Measurements from ENCODE around the gene FARS2.

Gene FARS2

DNA sequence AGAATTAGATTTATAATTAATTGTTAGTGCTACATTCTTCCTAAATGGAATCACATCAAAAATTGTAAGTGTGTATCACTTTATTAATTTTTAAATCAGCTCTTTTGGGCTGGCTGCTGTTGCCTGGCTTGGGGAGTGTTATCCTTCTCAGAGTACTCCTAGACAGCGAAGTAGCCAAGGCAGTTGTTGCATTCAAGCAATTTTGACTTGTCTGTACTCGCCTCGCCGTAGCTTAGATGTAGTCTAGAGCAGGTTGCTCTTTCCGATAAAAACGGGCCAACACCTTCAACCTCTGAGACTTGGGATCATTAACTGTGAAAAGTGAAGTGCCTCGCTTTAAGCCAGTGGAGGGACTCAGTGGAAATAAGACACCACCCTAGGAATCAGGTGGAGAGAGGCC, 151.3 kb downstream of the FARS2 start:
- in situ Hi-C loops (cut with MboI; ENCODE audit: low sequenced_read_pairs): no loop called here

DNA sequence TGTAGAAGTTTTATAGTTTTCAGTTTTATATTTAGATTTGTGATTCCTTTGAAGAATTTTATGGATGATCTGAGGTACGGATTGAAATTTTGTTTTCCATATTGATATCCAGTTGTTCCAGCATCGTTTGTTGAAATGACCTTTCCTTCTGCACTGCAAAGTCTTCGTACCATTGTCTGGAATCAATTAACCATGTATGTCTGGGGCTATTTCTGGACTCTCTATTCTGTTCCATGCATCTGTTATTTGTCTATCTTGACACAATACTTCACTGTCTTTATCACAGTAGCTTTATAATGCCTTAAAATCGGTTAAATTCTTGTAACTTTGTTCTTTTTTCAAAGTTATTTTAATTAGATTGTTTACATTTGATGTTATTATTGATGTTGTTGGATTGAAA, 154.9 kb downstream of the FARS2 start:
- in situ Hi-C loops (cut with MboI; ENCODE audit: low sequenced_read_pairs): no loop called here

DNA sequence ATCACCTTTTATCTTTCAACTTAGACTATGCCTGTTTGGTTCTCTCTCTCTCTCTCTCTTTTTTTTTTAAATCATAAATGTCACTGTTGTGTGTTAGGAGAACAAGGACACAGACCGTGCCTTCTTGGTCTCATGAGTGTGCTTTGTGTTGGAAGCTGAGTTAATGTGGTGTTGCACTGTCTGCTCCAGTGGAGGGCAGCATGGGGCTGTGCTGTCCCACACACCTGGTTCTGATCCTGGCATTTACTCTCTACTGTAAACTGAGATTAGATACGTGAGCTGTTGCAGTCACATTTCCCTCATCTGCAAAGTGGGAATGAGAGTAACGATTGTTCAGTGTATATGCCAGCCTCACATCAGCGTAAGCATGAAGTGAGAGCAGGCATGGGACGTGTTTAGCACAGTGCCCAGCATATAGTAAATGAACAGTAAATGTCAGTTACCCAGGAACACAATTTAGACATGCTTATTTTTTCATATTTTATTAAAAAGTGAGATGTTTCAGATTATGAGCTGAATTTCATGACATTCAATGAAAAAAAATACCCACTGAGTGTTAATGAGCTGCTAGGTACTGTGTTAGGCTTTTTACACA, 161.1 kb downstream of the FARS2 start:
- in situ Hi-C loops (cut with MboI; ENCODE audit: low sequenced_read_pairs): no loop called here

DNA sequence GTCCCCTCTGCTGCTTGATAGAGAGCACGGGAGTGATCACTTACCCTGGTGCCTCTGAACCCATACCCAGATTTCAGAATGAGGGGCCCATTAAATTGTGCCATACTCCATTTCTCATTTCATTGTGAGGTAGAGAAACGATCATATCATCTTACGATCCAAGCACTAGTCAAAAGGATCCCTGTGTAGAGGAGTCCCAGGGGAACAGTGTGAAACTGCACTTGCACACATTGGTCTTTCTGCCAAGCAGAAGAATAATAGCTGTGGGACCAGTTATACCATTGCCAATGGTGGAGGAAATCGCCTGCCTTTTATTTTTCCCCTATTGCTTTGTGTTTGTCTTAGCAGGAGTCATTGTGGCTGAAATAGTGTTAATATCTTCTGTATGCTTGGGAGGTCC, 161.9 kb downstream of the FARS2 start:
- in situ Hi-C loops (cut with MboI; ENCODE audit: low sequenced_read_pairs): no loop called here

DNA sequence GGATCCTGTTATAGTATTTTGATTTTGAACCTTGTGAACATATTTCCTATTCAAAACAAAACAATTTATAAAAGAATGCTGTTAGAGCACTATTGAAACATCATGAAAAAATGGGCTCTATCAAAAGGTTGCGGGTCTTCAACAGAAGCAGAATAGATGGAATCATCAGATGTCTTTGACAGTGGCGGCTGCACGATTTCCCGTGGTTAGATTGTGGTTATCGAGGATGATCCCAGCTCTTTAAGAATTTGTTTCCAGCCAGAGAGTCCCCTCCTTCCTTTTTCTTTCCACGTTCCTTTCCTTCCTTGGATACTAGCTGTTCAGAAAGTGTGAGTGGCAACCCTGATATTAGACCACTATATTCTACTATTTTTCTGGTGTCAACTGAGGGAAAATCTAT, 163.4 kb downstream of the FARS2 start:
- in situ Hi-C loops (cut with MboI; ENCODE audit: low sequenced_read_pairs): no loop called here

DNA sequence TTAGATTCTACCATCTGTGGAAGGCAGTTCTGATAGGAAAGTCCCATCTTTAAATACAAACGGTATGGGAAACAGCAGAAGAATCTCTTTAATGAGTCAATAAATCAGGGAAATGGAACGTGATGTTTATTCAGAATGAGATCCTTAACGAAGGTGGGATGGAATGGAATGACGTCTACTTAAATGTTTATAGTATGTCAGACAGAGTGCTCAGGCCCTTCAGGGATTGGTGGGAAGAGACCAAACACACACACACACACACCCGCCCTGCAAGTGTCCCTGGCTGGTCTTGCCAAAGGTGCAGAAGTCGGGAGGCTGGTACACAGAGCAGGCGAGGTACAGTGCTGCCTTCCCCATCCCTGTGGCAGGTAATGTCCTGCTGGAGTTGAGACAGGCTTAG, 164.0 kb downstream of the FARS2 start:
- in situ Hi-C loops (cut with MboI; ENCODE audit: low sequenced_read_pairs): no loop called here

DNA sequence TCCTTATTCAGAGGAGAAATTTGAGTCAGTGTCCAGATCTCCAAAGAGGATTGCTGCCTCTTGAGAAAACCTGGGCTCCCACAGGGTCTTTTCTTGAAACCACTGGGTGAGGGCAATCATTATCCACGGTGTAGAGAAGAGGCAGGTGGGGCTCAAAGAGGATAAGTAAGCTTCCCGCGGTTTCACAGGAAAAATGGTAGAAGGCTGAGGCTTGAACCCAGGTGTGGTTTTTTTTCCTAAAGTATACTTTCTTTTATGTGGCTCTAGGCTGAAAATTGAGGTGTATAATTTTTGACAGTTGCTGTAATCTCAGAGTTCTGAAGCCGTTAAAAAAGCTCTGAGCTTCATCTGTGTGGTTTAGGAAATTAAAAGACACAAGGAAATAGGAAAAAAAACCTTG, 164.5 kb downstream of the FARS2 start:
- in situ Hi-C loops (cut with MboI; ENCODE audit: low sequenced_read_pairs): no loop called here

DNA sequence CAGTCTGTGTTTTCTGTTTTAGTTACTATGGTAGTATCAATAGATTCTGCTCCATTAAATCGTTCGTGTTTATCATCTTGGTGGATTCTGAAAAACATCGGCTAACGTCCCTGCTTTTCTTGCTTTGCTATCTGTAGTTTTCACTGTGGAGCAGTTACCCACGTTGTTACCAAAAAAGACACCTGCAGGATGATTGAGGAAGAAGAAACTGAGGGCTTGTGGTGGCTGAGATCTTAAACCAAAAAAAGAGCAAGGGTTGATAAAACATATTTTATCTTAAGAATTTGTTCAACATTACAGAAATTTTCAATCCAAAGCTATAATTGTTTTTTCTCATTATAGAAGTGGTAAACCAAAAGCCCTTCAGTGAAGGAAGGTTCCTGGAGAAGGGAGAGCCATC, 166.3 kb downstream of the FARS2 start:
- in situ Hi-C loops (cut with MboI; ENCODE audit: low sequenced_read_pairs): no loop called here

DNA sequence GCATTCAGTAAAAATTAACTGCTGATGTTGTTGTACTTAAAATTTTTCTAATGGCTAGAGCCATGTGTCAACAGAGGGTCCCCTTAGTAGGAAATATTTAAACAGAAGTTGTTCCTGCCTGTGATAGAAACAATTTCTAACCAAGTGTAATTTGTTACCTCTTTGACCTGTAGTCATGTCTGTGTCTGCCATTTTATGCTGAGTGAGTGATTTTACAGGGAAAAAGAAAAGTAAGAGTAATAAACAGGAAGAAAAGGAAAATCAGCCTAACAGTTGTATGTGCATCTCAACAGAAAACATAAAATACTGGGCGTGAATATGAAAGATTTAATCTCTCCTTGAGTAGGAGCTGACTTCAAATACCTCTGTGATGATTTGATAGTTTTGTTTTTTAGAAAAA, 172.0 kb downstream of the FARS2 start:
- in situ Hi-C loops (cut with MboI; ENCODE audit: low sequenced_read_pairs): no loop called here

DNA sequence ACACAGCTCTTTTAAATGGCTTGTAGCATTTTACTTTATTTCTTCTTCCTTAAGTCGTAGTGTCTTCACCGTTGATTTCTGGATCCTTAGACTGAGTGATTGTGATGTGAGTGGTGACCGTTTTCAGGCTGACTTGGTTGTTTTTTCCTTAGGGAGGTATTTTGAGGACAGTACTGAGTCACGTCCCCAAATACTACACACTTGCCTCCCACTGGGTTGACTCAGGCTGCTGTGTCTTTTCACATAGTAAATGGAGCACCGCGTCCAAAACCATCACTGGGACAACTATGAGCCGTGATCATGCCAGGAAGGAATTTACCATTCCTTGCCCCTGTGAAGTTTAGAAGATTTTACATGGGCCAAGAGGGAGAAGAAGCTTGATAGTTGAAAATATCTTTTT, 174.1 kb downstream of the FARS2 start:
- in situ Hi-C loops (cut with MboI; ENCODE audit: low sequenced_read_pairs): no loop called here

DNA sequence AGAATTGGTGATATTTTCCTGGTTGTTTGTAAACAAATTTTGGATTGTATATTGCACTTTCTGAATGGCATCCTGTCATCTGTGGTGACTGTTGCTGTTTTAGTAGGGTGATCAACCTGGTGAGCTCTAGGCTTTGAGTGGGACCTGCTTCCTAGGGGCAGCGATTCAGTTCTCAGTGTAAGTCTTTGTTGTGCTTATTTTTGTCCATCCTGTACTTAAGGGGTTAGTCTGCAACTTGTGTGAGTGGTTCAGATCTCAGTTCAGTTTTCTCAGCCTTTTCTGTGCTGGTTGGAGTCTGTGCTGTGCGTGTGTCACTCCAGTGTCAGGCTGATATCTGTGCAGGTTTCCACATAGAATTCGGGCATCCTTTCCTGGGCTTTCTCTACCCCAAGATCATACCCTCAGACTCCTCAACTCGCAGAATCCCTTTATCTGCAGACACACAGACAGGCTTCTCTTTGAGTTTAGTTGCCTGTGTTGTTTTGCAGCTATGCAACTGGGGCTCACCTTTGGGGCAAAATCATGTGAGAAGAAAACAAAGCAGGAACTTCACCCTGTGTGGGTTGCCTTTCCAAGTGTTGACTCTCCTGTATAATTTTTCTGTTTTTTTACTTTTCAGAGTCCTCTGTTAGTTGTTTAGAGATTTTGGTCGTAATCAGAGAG, 177.7 kb downstream of the FARS2 start:
- in situ Hi-C loops (cut with MboI; ENCODE audit: low sequenced_read_pairs): no loop called here

DNA sequence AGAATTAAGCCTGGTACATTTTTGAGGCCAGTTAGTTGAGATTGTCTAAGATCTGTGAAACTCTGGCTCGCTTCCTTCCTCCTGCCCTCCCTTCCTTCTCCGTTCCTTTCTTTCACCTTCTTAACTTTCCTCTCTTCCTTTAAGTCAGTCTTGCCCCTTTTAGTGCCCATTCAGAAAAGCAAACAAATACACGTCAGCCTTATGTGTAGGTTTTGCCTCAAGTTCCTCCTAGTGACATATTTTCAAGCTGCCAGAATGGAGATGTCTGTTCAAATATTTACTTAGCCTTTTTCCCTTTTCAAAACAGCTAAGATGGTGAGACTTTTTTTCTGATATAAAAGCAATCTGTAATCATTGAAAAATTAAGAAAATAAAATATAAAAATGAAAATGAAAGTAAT, 178.4 kb downstream of the FARS2 start:
- in situ Hi-C loops (cut with MboI; ENCODE audit: low sequenced_read_pairs): no loop called here

DNA sequence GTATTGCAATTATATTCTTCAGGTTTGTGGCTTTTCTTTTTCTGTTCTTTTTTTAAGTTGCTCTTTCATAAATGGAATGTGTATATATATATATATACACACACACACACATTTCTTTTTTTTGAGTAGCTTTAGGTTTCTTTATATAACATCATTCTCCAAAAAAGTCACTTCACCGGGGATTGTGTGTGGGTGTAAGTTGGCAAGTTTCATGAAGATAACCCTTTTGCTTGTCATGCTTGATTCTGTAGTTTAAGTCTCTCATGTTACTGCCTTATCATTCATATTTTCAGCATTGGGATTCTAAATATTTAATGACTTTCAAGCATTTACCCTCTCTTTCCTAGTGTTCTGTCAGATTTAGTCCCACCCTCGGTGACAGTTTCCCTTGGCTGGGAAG, 181.0 kb downstream of the FARS2 start:
- in situ Hi-C loops (cut with MboI; ENCODE audit: low sequenced_read_pairs): no loop called here

DNA sequence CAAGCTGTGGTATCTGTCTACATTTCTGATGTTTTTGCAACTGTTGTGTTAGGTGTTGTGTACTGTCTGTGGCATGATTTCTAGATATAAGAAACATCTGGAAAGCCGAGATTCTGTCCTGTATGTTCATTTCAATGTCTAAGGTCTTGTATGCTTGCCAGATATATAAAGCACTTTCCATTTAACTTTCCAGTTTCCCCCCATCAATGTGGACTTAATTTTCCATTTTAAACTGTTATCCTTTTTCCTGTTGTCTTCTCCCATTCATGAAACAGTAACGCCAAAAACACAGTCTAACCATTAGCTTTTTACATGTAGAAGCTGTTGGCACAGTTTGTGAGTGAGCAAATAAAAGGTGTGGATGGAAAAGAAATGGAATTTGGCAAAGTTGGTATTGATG, 181.6 kb downstream of the FARS2 start:
- in situ Hi-C loops (cut with MboI; ENCODE audit: low sequenced_read_pairs): no loop called here

DNA sequence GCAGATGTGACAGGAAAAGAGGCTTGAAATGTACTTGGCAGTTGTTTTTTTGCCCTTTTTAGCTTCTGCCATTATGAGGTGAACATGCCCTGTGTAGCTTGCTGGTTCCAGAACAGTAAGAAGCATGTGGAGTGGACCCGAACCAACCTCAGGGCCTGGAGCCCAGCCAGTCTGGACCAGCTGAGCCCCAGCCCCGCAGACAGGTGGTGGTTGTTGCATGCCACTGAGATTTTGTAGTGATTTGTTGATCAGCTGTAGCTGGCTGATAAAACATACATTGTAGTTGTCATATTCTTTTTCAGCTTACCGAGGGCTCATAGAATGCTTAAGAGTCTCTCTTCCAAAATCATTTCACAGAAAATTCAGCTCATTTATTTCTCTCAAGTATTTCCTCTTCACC, 182.2 kb downstream of the FARS2 start:
- in situ Hi-C loops (cut with MboI; ENCODE audit: low sequenced_read_pairs): no loop called here

DNA sequence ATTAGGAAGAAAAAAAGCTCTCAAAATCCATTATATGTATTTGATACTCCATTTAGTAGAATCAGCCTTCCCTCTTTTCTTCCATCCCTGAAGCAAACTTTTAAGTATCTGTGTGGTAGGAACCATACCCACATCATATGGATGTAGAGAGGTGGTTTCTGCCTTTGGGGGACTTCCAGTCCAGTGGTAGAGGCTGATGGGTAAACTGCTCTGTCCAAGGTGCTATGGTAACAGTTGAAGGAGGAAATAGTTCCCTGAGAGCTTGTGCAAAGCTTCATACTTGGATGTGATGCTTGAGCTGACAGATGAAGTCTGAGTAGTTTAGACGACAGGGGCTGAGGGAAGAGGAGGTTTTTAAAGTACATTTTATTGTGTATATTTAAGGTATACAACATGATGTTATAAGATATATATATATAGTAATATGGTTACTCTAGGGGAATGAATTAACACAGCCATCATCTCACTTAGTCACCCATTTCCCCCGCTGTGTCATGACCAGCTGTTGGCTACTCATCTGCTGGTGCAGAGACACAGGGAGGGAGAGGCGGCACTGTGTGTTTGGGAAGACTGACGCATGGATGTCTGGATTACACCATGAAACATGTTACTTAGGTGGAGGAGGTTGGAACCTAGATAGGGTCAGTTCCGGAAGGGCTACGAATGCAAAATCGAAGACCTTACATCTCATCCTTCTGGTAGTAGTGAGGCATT, 185.2 kb downstream of the FARS2 start:
- in situ Hi-C loops (cut with MboI; ENCODE audit: low sequenced_read_pairs): no loop called here

DNA sequence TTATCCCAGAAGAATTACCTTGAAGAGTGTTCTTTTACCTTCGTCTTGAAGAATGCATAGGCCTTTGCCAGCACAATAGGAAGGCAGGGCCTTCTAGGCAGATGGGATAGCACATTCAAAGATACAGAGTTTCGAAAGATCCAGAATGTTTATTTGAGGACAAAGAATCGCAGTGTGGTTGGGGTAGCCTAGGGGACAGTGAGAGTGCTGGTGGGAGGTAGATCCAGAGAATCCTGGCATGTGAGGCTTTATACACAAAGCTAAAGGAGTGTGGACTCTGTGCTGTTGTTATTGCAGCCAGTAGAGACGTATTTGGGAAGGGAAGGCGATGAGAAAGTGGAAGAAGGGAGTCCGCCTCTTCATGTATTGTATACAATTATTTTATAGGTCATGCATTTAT, 186.6 kb downstream of the FARS2 start:
- in situ Hi-C loops (cut with MboI; ENCODE audit: low sequenced_read_pairs): no loop called here

DNA sequence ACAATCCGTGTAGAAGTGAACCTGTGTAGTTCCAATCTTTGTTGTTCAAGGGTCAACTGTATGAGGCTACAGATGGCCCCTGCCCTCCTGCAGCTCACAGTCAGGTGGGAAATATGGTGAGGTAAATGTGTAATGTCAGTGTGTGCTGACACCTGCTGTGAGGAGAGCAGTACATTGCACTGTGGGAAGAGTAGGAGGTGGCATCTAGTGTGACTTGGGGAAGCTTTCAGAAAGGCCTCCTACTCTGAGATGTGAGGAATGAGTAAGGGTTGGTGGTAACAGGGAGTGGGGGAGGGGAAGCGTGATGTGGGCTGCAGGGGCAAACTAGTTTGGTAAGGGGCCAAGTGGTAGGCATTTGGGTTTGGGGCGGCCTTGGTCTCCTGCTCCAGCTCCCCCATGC, 188.8 kb downstream of the FARS2 start:
- in situ Hi-C loops (cut with MboI; ENCODE audit: low sequenced_read_pairs): no loop called here

DNA sequence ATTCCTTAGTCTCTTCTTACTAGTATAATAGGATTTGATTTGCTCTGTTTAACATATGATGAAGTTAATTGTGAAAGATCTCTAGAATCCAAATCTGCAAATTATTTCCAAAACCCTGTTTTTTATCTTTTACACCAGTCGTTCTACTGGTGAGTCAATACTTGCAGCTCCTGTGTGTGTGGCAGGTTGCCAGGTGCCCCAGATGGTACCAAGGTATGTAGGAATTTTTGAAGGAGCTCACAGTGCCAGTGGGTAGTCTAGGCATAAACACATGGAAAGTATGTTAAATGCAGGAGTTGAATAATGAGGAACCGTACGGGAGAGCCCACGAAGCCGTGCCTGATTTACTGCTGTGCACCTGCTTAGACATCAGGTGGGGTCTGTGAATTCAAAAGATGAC, 192.2 kb downstream of the FARS2 start:
- in situ Hi-C loops (cut with MboI; ENCODE audit: low sequenced_read_pairs): no loop called here

DNA sequence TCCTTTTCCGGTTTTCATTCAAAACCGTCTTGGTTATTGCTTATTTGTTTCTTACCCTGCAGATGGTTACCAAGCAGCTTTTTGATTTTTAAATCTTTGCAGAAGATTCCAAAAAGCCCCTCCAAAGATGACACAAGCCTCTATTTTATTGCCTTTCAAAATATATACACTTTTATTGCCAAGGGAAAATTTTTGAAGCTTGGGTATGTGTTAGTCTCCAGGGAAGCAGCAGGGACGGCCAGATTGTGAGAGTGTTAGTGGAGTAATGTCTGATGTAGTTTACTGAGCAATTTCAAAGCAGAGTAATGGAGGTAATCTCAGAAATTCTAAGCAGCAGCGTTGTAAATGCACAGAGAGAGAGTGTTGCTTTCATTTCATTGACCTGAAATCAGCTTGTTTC, 193.8 kb downstream of the FARS2 start:
- in situ Hi-C loops (cut with MboI; ENCODE audit: low sequenced_read_pairs): no loop called here

DNA sequence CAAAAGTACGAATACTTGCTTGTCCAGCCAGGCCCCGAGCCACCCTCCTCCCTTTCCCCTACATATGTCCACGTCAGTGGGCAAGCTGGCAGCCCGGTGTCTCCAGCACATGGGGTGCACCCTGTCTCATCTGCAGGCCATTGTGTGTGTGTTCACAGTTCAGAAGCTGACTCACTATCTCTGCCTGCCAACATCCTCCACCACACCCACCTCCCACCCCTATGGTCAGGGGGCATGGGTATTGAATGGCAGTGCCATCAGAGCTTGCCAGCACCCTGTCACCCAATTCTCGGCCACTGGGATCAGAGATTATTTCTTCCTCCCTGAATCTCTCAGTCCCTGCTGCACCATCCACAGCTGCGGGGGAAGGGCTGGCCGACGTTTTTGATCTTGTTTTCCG, 195.7 kb downstream of the FARS2 start:
- in situ Hi-C loops (cut with MboI; ENCODE audit: low sequenced_read_pairs): no loop called here

DNA sequence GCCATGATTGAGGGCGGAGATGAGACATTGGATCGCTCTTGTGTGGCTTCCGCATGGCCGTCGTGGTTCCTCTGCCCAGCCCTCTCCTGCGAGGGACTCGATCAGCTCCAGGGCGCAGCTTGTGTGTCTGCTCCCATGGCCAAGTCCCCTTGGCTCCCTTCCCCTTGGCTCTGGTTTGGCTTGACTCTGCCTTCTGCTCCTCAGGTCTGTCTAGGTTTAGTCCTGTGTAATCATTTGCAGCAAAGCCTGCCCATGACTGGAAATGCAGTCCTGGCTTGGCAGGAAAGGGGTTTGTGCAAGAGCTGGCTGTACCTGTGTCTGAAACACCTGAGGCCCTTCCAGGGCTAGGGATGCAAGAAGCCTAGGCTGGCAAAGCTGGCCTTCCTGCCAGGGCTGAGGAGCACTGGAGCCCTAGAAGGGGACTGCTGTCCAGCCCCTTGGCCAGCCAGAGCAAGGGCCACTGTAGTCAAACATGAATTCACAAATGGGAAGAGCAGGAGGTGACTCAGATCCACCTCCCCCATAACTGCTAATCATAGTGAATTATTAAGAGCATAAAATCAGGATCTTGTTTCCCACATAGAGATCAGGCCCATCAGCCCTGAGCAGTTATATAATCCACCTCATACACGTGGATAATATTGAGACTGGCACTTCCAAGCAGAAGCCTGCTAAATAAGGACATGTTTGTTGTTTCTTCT, 196.8 kb downstream of the FARS2 start:
- in situ Hi-C loops (cut with MboI; ENCODE audit: low sequenced_read_pairs): no loop called here

Measured in HL-60/S4 treated with phorbol 12-myristate 13-acetate at 8.2 ng/mL for 4 days and 3 days (cell line).